K562 (cell line): ENCODE data around the gene OR9Q2.

Experiments used
- BRCA1 ChIP-seq, 2 experiments: fragments of 450-650 bp in 1 of 2; sonication (generic) in 1 of 2; formaldehyde crosslinking in 1 of 2; IDR thresholded peaks; 2 replicates each; pipeline versions ENCODE4 v1.5.0 to v1.6.1; 2017 to 2020; ENCODE audit warnings: mild to moderate bottlenecking in 1 of 2, missing genetic modification reagents in 1 of 2
- CBX8 ChIP-seq: fragments of 200-600 bp; sonication (generic); IDR thresholded peaks from 2 replicates; pipeline ENCODE4 v1.6.1; 2012; ENCODE audit warnings: borderline replicate concordance, mixed run types, low read depth, mild to moderate bottlenecking, moderate library complexity, mixed read lengths, low read length, control low read depth, inconsistent platforms; ENCODE audit not compliant: poor library complexity, severe bottlenecking; ENCODE audit errors: extremely low read depth
- FOXK2 ChIP-seq, 2 experiments: fragments of 450-650 bp; IDR thresholded peaks in 1 of 2; conservative IDR thresholded peaks in 1 of 2; 2 replicates each; pipeline ENCODE4 v1.6.1; 2016; ENCODE audit warnings: low read depth in 2 of 2, mild to moderate bottlenecking in 1 of 2
- GABPA ChIP-seq: fragments of 200-800 bp; sonication (Bioruptor generic); conservative IDR thresholded peaks from 2 replicates; pipeline ENCODE4 v1.6.1; 2016; ENCODE audit warnings: low read depth, missing genetic modification characterization, missing compliant biosample characterization
- KLF1 ChIP-seq: fragments of 450-650 bp; IDR thresholded peaks from 2 replicates; pipeline ENCODE4 v1.6.1; 2016; ENCODE audit warnings: missing genetic modification characterization, missing compliant biosample characterization
- KLF16 ChIP-seq: IDR thresholded peaks from 2 replicates; pipeline ENCODE4 v1.6.1; 2016; ENCODE audit warnings: antibody characterized with exemption
- PHF8 ChIP-seq: fragments of 200-600 bp; sonication (generic); IDR thresholded peaks from 2 replicates; pipeline ENCODE4 v1.6.1; 2012; ENCODE audit warnings: mixed run types, mild to moderate bottlenecking, inconsistent platforms, low read length, moderate library complexity, borderline replicate concordance
- SP2 ChIP-seq: IDR thresholded peaks from 2 replicates; pipeline ENCODE4 v1.6.1; 2011; ENCODE audit warnings: mild to moderate bottlenecking, low read depth, low read length, moderate library complexity; ENCODE audit not compliant: poor library complexity, severe bottlenecking; ENCODE audit errors: extremely low read depth
- ZNF41 ChIP-seq: fragments of 250-450 bp; sonication (Bioruptor Pico); conservative IDR thresholded peaks from 2 replicates; pipeline ENCODE4 v1.4.0; 2020; ENCODE audit warnings: mild to moderate bottlenecking
- TF ChIP-seq, protein P1 (sequence below): fragments of 250-450 bp; sonication (Bioruptor Pico); IDR thresholded peaks from 2 replicates; pipeline ENCODE4 v1.9.0; 2021; ENCODE audit warnings: mild to moderate bottlenecking
- TF ChIP-seq, protein P2 (sequence below): fragments of 450-650 bp; IDR thresholded peaks from 2 replicates; pipeline ENCODE4 v1.7.1; 2018; ENCODE audit warnings: mild to moderate bottlenecking, low read depth; ENCODE audit not compliant: partially characterized antibody
- TF ChIP-seq, protein P3 (sequence below): sonication (generic); formaldehyde crosslinking; IDR thresholded peaks from 2 replicates; pipeline ENCODE4 v1.8.1; 2022; ENCODE audit warnings: missing genetic modification reagents
- TF ChIP-seq, protein P4 (sequence below): sonication (generic); formaldehyde crosslinking; IDR thresholded peaks from 2 replicates; pipeline ENCODE4 v1.8.1; 2022; ENCODE audit warnings: missing genetic modification reagents
- TF ChIP-seq, protein P5 (sequence below), 3 experiments: IDR thresholded peaks in 2 of 3; conservative IDR thresholded peaks in 1 of 3; 2 replicates each; pipeline ENCODE4 v1.5.1; 2011 to 2012; ENCODE audit warnings: low read length in 3 of 3, mild to moderate bottlenecking in 3 of 3, control low read depth in 2 of 3, improper control_type of control experiment in 1 of 3, inconsistent platforms in 1 of 3, low read depth in 1 of 3, mixed read lengths in 1 of 3, moderate library complexity in 1 of 3; ENCODE audit not compliant: insufficient read depth in 2 of 3

DNA sequence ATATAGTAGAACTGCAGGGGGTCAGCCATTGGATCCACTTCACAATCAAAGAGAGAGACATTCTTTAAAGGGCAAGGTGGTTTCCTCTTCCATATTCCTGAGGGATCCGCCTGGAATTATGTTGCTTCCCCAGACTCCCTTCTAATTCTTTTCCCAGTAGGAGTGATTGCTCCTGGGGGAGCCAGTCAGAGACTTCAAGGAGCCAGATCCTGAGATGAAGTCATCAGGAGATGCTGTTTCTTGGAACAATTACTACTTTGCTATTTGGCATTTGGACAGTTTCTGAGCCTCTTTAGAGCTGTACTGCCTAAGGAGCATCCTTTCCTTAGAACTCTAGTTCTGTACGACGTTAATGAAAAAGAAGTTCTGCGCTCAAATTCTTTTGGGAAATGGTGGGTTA, 1.9 kb upstream of the OR9Q2 start:
- no peak for TF ChIP-seq BRCA1 (IDR thresholded peaks at IDR 0.05)
- TF ChIP-seq BRCA1 (CRISPR knock-in tag; IDR thresholded peaks at IDR 0.05): no peak
- TF ChIP-seq, protein P1, sequence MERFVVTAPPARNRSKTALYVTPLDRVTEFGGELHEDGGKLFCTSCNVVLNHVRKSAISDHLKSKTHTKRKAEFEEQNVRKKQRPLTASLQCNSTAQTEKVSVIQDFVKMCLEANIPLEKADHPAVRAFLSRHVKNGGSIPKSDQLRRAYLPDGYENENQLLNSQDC (CRISPR knock-in tag): no peak
- no peak for TF ChIP-seq KLF16
- no peak for TF ChIP-seq CBX8
- TF ChIP-seq KLF1: no peak
- TF ChIP-seq, protein P2, sequence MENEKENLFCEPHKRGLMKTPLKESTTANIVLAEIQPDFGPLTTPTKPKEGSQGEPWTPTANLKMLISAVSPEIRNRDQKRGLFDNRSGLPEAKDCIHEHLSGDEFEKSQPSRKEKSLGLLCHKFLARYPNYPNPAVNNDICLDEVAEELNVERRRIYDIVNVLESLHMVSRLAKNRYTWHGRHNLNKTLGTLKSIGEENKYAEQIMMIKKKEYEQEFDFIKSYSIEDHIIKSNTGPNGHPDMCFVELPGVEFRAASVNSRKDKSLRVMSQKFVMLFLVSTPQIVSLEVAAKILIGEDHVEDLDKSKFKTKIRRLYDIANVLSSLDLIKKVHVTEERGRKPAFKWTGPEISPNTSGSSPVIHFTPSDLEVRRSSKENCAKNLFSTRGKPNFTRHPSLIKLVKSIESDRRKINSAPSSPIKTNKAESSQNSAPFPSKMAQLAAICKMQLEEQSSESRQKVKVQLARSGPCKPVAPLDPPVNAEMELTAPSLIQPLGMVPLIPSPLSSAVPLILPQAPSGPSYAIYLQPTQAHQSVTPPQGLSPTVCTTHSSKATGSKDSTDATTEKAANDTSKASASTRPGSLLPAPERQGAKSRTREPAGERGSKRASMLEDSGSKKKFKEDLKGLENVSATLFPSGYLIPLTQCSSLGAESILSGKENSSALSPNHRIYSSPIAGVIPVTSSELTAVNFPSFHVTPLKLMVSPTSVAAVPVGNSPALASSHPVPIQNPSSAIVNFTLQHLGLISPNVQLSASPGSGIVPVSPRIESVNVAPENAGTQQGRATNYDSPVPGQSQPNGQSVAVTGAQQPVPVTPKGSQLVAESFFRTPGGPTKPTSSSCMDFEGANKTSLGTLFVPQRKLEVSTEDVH: no peak
- TF ChIP-seq, protein P3, sequence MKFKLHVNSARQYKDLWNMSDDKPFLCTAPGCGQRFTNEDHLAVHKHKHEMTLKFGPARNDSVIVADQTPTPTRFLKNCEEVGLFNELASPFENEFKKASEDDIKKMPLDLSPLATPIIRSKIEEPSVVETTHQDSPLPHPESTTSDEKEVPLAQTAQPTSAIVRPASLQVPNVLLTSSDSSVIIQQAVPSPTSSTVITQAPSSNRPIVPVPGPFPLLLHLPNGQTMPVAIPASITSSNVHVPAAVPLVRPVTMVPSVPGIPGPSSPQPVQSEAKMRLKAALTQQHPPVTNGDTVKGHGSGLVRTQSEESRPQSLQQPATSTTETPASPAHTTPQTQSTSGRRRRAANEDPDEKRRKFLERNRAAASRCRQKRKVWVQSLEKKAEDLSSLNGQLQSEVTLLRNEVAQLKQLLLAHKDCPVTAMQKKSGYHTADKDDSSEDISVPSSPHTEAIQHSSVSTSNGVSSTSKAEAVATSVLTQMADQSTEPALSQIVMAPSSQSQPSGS (CRISPR knock-in tag): no peak
- TF ChIP-seq ZNF41: no peak
- no peak for TF ChIP-seq FOXK2 (conservative IDR thresholded peaks at IDR 0.05 in 1 of 2, IDR thresholded peaks at IDR 0.05 in 1 of 2; ENCODE audit: low read depth in 2 of 2)
- TF ChIP-seq, protein P4, sequence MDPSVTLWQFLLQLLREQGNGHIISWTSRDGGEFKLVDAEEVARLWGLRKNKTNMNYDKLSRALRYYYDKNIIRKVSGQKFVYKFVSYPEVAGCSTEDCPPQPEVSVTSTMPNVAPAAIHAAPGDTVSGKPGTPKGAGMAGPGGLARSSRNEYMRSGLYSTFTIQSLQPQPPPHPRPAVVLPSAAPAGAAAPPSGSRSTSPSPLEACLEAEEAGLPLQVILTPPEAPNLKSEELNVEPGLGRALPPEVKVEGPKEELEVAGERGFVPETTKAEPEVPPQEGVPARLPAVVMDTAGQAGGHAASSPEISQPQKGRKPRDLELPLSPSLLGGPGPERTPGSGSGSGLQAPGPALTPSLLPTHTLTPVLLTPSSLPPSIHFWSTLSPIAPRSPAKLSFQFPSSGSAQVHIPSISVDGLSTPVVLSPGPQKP (CRISPR knock-in tag): no peak
- TF ChIP-seq, protein P5, sequence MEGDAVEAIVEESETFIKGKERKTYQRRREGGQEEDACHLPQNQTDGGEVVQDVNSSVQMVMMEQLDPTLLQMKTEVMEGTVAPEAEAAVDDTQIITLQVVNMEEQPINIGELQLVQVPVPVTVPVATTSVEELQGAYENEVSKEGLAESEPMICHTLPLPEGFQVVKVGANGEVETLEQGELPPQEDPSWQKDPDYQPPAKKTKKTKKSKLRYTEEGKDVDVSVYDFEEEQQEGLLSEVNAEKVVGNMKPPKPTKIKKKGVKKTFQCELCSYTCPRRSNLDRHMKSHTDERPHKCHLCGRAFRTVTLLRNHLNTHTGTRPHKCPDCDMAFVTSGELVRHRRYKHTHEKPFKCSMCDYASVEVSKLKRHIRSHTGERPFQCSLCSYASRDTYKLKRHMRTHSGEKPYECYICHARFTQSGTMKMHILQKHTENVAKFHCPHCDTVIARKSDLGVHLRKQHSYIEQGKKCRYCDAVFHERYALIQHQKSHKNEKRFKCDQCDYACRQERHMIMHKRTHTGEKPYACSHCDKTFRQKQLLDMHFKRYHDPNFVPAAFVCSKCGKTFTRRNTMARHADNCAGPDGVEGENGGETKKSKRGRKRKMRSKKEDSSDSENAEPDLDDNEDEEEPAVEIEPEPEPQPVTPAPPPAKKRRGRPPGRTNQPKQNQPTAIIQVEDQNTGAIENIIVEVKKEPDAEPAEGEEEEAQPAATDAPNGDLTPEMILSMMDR (IDR thresholded peaks at IDR 0.05 in 2 of 3, conservative IDR thresholded peaks at IDR 0.05 in 1 of 3; ENCODE audit: insufficient read depth in 2 of 3, low read depth in 1 of 3, low read length in 3 of 3): no peak
- no peak for TF ChIP-seq SP2
- TF ChIP-seq GABPA (tag): no peak
- TF ChIP-seq PHF8: no peak
